DOHH2 (cell line): ENCODE measurements around the gene TXNRD2.

Experiments used
- H3F3A ChIP-seq: fragments of 200-600 bp; sonication (generic), shearing (Covaris generic); 2 replicates; pipeline ENCODE4 v1.6.0; 2016; ENCODE audit warnings: antibody characterized with exemption, mild to moderate bottlenecking; ENCODE audit not compliant: control insufficient read depth, insufficient read depth
- H3K27ac ChIP-seq: fragments of 200-600 bp; sonication (generic); 2 replicates; pipeline ENCODE4 v1.5.1; 2014; ENCODE audit warnings: low read depth, mild to moderate bottlenecking, low read length, moderate library complexity
- H3K27me3 ChIP-seq: fragments of 200-600 bp; sonication (generic); 2 replicates; pipeline ENCODE4 v1.6.1; 2014; ENCODE audit warnings: mild to moderate bottlenecking, low read length, mixed read lengths; ENCODE audit not compliant: control insufficient read depth
- H3K36me3 ChIP-seq: fragments of 200-600 bp; sonication (generic); 2 replicates; pipeline ENCODE4 v1.6.1; 2014; ENCODE audit warnings: mild to moderate bottlenecking, low read length, moderate library complexity, mixed read lengths; ENCODE audit not compliant: control insufficient read depth
- H3K4me1 ChIP-seq: fragments of 200-600 bp; sonication (generic); 2 replicates; pipeline ENCODE4 v1.6.1; 2014; ENCODE audit warnings: mild to moderate bottlenecking, low read length, mixed read lengths; ENCODE audit not compliant: control insufficient read depth
- H3K4me2 ChIP-seq: fragments of 200-600 bp; sonication (generic); 2 replicates; pipeline ENCODE4 v1.6.0; 2014; ENCODE audit warnings: mild to moderate bottlenecking, low read length, moderate library complexity
- H3K4me3 ChIP-seq: fragments of 200-600 bp; sonication (generic); 2 replicates; pipeline ENCODE4 v1.5.1; 2014; ENCODE audit warnings: mild to moderate bottlenecking, low read length, mixed read lengths
- H3K79me2 ChIP-seq: fragments of 200-600 bp; sonication (generic); 2 replicates; pipeline ENCODE4 v1.6.1; 2014; ENCODE audit warnings: mild to moderate bottlenecking, low read length, mixed read lengths; ENCODE audit not compliant: control insufficient read depth
- H3K9me2 ChIP-seq: fragments of 200-600 bp; sonication (generic); replicated peaks from 2 replicates; pipeline ENCODE4 v1.6.1; 2014; ENCODE audit warnings: mild to moderate bottlenecking, low read length, mixed read lengths; ENCODE audit not compliant: control insufficient read depth
- H3K9me3 ChIP-seq: fragments of 200-600 bp; sonication (generic); 2 replicates; pipeline ENCODE4 v1.6.1; 2014; ENCODE audit warnings: antibody characterized with exemption, low read length, mixed read lengths; ENCODE audit not compliant: control insufficient read depth, insufficient read depth
- H4K20me1 ChIP-seq: fragments of 200-600 bp; sonication (generic); 2 replicates; pipeline ENCODE4 v1.6.0; 2014; ENCODE audit warnings: low read depth, mild to moderate bottlenecking, antibody characterized with exemption, low read length, moderate library complexity; ENCODE audit not compliant: control insufficient read depth, insufficient read depth
- EZH2phosphoT487 ChIP-seq: fragments of 200-600 bp; sonication (generic); IDR thresholded peaks from 2 replicates; pipeline ENCODE4 v1.6.1; 2017; ENCODE audit warnings: borderline replicate concordance, mild to moderate bottlenecking, antibody characterized with exemption, low read length, moderate library complexity, mixed read lengths
- TF ChIP-seq, protein P1 (sequence below): fragments of 200-600 bp; sonication (generic); IDR thresholded peaks from one replicate; pipeline ENCODE4 v1.5.1; 2014; ENCODE audit warnings: antibody characterized with exemption, mild to moderate bottlenecking, low read depth, low read length; ENCODE audit not compliant: poor library complexity, severe bottlenecking

Gene TXNRD2

DNA sequence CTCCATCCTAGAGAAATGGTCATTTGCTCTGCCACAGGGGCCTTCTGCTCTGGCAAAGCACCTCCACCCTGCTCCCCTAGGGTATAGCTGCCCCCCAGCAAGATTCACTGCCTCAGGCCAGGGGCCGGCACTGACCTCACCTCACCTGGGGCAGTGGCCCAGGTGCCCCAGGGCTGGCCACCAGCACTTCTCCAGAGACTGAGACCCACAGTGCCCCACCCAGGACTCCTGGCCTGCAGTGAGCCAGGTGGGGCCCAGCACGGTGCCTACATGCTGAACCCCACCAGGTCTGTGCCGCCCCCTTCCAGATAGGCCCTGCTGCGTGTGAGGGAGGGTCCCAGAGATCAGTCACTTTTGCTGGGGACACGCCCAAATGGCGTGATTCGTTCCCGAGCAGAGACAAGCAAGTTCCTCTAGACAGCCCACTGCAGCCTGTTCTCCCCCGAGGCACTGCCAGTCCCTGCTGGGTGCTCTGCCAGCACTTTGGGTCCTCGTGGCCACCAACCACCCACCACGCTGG lies 97.7 kb downstream of the TXNRD2 start:
- no peak overlapping the region for H3K27ac ChIP-seq
- no peak overlapping the region for H3K4me2 ChIP-seq
- 0 out of 2 replicates have a peak, but pooled peaks cover 2% of the 10 kb centered on the region for H3F3A ChIP-seq
- TF ChIP-seq, protein P1, sequence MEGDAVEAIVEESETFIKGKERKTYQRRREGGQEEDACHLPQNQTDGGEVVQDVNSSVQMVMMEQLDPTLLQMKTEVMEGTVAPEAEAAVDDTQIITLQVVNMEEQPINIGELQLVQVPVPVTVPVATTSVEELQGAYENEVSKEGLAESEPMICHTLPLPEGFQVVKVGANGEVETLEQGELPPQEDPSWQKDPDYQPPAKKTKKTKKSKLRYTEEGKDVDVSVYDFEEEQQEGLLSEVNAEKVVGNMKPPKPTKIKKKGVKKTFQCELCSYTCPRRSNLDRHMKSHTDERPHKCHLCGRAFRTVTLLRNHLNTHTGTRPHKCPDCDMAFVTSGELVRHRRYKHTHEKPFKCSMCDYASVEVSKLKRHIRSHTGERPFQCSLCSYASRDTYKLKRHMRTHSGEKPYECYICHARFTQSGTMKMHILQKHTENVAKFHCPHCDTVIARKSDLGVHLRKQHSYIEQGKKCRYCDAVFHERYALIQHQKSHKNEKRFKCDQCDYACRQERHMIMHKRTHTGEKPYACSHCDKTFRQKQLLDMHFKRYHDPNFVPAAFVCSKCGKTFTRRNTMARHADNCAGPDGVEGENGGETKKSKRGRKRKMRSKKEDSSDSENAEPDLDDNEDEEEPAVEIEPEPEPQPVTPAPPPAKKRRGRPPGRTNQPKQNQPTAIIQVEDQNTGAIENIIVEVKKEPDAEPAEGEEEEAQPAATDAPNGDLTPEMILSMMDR = no peak
- no peak for TF ChIP-seq EZH2phosphoT487
- peaks cover 20% of the 10 kb centered on the region for H3K36me3 ChIP-seq
- H3K9me3 ChIP-seq = no peaks in the 10 kb centered on the region; the same call in 1 of the 2 replicates
- no peaks in the 10 kb centered on the region for H3K9me2 ChIP-seq
- H3K27me3 ChIP-seq = no peaks in the 10 kb centered on the region
- H3K4me3 ChIP-seq = no peak overlapping the region
- H3K4me1 ChIP-seq = peaks cover 30% of the 10 kb centered on the region
- peaks cover 4% of the 10 kb centered on the region for H4K20me1 ChIP-seq
- H3K79me2 ChIP-seq = peaks cover 24% of the 10 kb centered on the region

GRCh38 chr22:19843107-19843856 lies 98.3 kb downstream of the TXNRD2 start:
- no peaks in the 10 kb centered on the region for H3K27me3 ChIP-seq
- H3K9me2 ChIP-seq = no peaks in the 10 kb centered on the region
- no peak overlapping the region for H3K4me3 ChIP-seq
- no peaks in the 10 kb centered on the region; the same call in 1 of the 2 replicates for H3K9me3 ChIP-seq
- H3K4me2 ChIP-seq = no peak overlapping the region
- H3K36me3 ChIP-seq = peaks cover 13% of the 10 kb centered on the region
- H4K20me1 ChIP-seq = peaks cover 4% of the 10 kb centered on the region
- TF ChIP-seq, protein P1 = no peak
- TF ChIP-seq EZH2phosphoT487 = no peak
- H3F3A ChIP-seq = 0 out of 2 replicates have a peak, but pooled peaks cover 2% of the 10 kb centered on the region
- H3K27ac ChIP-seq = no peak overlapping the region
- H3K4me1 ChIP-seq = peaks cover 30% of the 10 kb centered on the region
- peaks cover 17% of the 10 kb centered on the region for H3K79me2 ChIP-seq

GRCh38 chr22:19842393-19843106 lies 99.1 kb downstream of the TXNRD2 start:
- TF ChIP-seq EZH2phosphoT487 = no peak
- TF ChIP-seq, protein P1 = no peak
- Histone ChIP-seq H3K4me2 (no peak overlapping the region), H3K27ac (no peak overlapping the region), H3K79me2 (peaks cover 12% of the 10 kb centered on the region), H3K27me3 (no peaks in the 10 kb centered on the region), H3K36me3 (peaks cover 7% of the 10 kb centered on the region), H3K9me3 (no peaks in the 10 kb centered on the region; the same call in 1 of the 2 replicates), H4K20me1 (peaks cover 7% of the 10 kb centered on the region), H3K4me3 (no peak overlapping the region), H3K9me2 (no peaks in the 10 kb centered on the region), H3F3A (0 out of 2 replicates have a peak, but pooled peaks cover 2% of the 10 kb centered on the region), H3K4me1 (peaks cover 30% of the 10 kb centered on the region)
